ENCODE results near the gene RBBP4.

- TF ChIP-seq CTCF (IDR thresholded peaks at IDR 0.05): no peak
- no peak for TF ChIP-seq POLR2A (IDR thresholded peaks at IDR 0.05)
Observed at GRCh38 chr1:32693455-32694174, 42.6 kb downstream of the RBBP4 start.
